ENCODE results near the gene AOC2. TPM values are rescaled to one million over a fixed set of nuclear protein-coding genes. Genes with fewer than 3 reads are reported as not detected.

The AOC2 gene
- 1.8 and 2.0 TPM in 2 replicates for total RNA-seq

GRCh38 chr17:42844271-42844670 is at the start of gene AOC2:
Gene AOC2 (plus strand): TSS chr17:42844580. CDS start chr17:42844627, 47 bp downstream.
- DNase-seq (ENCODE audit: extremely low read depth, low read depth, low spot score): no peak

- DNase-seq (ENCODE audit: extremely low read depth, low read depth, low spot score): no peak
Measured at GRCh38 chr17:42795061-42795460, 49.3 kb upstream of the AOC2 start.

- DNase-seq (ENCODE audit: extremely low read depth, low read depth, low spot score): no peak
Measured at GRCh38 chr17:42795465-42795864, 48.9 kb upstream of the AOC2 start.

GRCh38 chr17:42796066-42796758 is 48.2 kb upstream of the AOC2 start:
- DNase-seq (ENCODE audit: extremely low read depth, low read depth, low spot score): no peak

- no peak for DNase-seq (ENCODE audit: extremely low read depth, low read depth, low spot score)
Measured at GRCh38 chr17:42797067-42798007, 47.0 kb upstream of the AOC2 start.

- DNase-seq (ENCODE audit: extremely low read depth, low read depth, low spot score): no peak
Measured at GRCh38 chr17:42798011-42798382, 46.4 kb upstream of the AOC2 start.

- DNase-seq (ENCODE audit: extremely low read depth, low read depth, low spot score): no peak
Measured at GRCh38 chr17:42798383-42799380, 45.7 kb upstream of the AOC2 start, which contains the start of the genes CNTD1 and COA3. Gene CNTD1 (plus strand): TSS chr17:42798861. CDS start chr17:42799068, 207 bp downstream. Gene COA3 (minus strand): TSS chr17:42798704. CDS start chr17:42798681, 23 bp downstream.

- no peak for DNase-seq (ENCODE audit: extremely low read depth, low read depth, low spot score)
Measured at GRCh38 chr17:42803074-42803883, 41.1 kb upstream of the AOC2 start.

GRCh38 chr17:42804918-42805367 is 39.4 kb upstream of the AOC2 start:
- no peak for DNase-seq (ENCODE audit: extremely low read depth, low read depth, low spot score)

GRCh38 chr17:42806249-42806648 is 38.1 kb upstream of the AOC2 start:
- no peak for DNase-seq (ENCODE audit: extremely low read depth, low read depth, low spot score)

GRCh38 chr17:42809250-42809649 is 35.1 kb upstream of the AOC2 start:
- DNase-seq (ENCODE audit: extremely low read depth, low read depth, low spot score): no peak

GRCh38 chr17:42814633-42815399 is 29.6 kb upstream of the AOC2 start:
- DNase-seq (ENCODE audit: extremely low read depth, low read depth, low spot score): peak; percentile 77

- DNase-seq (ENCODE audit: extremely low read depth, low read depth, low spot score): no peak
Measured at GRCh38 chr17:42817866-42818265, 26.5 kb upstream of the AOC2 start.

GRCh38 chr17:42818379-42818778 is 26.0 kb upstream of the AOC2 start:
- no peak for DNase-seq (ENCODE audit: extremely low read depth, low read depth, low spot score)

- no peak for DNase-seq (ENCODE audit: extremely low read depth, low read depth, low spot score)
Measured at GRCh38 chr17:42819939-42820535, 24.3 kb upstream of the AOC2 start.

- no peak for DNase-seq (ENCODE audit: extremely low read depth, low read depth, low spot score)
Measured at GRCh38 chr17:42821176-42821575, 23.2 kb upstream of the AOC2 start.

GRCh38 chr17:42827472-42827871 is 16.9 kb upstream of the AOC2 start:
- DNase-seq (ENCODE audit: extremely low read depth, low read depth, low spot score): no peak

GRCh38 chr17:42830971-42831370 is 13.4 kb upstream of the AOC2 start:
- DNase-seq (ENCODE audit: extremely low read depth, low read depth, low spot score): no peak
